MM.1S (cell line): Measurements from ENCODE around the gene SLC16A13.
A peak's percentile ranks its signal among the peaks of the same experiment; 100 is the strongest.
"Not testable (repeated sequence)": the region's sequence is repeated elsewhere in the genome, so short reads cannot be mapped to it uniquely, and the experiment has no call there.

Experiments used
- DNase-seq: peaks from one replicate; pipeline ENCODE4 v3.0.0-alpha.2; 2015
- H2AFZ ChIP-seq: fragments of 300-600 bp; sonication (generic); 2 replicates; pipeline ENCODE4 v1.6.0; 2016; ENCODE audit warnings: antibody characterized with exemption, low read length
- H3F3A ChIP-seq: fragments of 300-600 bp; sonication (generic); 2 replicates; pipeline ENCODE4 v1.6.1; 2016; ENCODE audit warnings: mild to moderate bottlenecking, antibody characterized with exemption, low read length, moderate library complexity, mixed read lengths; ENCODE audit not compliant: insufficient read depth
- H3K27ac ChIP-seq: fragments of 300-600 bp; sonication (generic); 2 replicates; pipeline ENCODE4 v1.5.1; 2016; ENCODE audit warnings: mild to moderate bottlenecking, low read length
- H3K27me3 ChIP-seq: fragments of 300-600 bp; sonication (generic); replicated peaks from 2 replicates; pipeline ENCODE4 v1.6.0; 2016; ENCODE audit warnings: low read length; ENCODE audit not compliant: insufficient read depth
- H3K36me3 ChIP-seq: fragments of 300-600 bp; sonication (generic); replicated peaks from 2 replicates; pipeline ENCODE4 v1.6.1; 2016; ENCODE audit warnings: mild to moderate bottlenecking, low read length, mixed read lengths; ENCODE audit not compliant: insufficient read depth
- H3K4me1 ChIP-seq: fragments of 300-600 bp; sonication (generic); 2 replicates; pipeline ENCODE4 v1.6.1; 2016; ENCODE audit warnings: low read length, mixed read lengths
- H3K4me2 ChIP-seq: fragments of 300-600 bp; sonication (generic); 2 replicates; pipeline ENCODE4 v1.6.0; 2016; ENCODE audit warnings: low read depth, low read length
- H3K4me3 ChIP-seq: fragments of 300-600 bp; sonication (generic); 2 replicates; pipeline ENCODE4 v1.5.1; 2016; ENCODE audit warnings: low read length, mixed read lengths
- H3K79me2 ChIP-seq: fragments of 300-600 bp; sonication (generic); 2 replicates; pipeline ENCODE4 v1.6.1; 2016; ENCODE audit warnings: mixed run types, low read length, mixed read lengths
- H3K9ac ChIP-seq: fragments of 300-600 bp; sonication (generic); 2 replicates; pipeline ENCODE4 v1.6.1; 2016; ENCODE audit warnings: low read length, mixed read lengths
- H3K9me2 ChIP-seq: fragments of 300-600 bp; sonication (generic); replicated peaks from 2 replicates; pipeline ENCODE4 v1.6.1; 2016; ENCODE audit warnings: mild to moderate bottlenecking, low read length, mixed read lengths; ENCODE audit not compliant: insufficient read depth
- H3K9me3 ChIP-seq: fragments of 300-600 bp; sonication (generic); replicated peaks from 2 replicates; pipeline ENCODE4 v1.6.1; 2016; ENCODE audit warnings: mild to moderate bottlenecking, low read length, mixed read lengths; ENCODE audit not compliant: insufficient read depth
- H4K20me1 ChIP-seq: fragments of 300-600 bp; sonication (generic); 2 replicates; pipeline ENCODE4 v1.6.1; 2016; ENCODE audit warnings: mild to moderate bottlenecking, low read length, moderate library complexity, mixed read lengths; ENCODE audit not compliant: insufficient read depth
- EZH2 ChIP-seq: fragments of 300-600 bp; sonication (generic); optimal IDR thresholded peaks from 2 replicates; pipeline ENCODE3; 2017; ENCODE audit warnings: low read depth, mild to moderate bottlenecking, antibody characterized with exemption, low read length, mixed read lengths
- EZH2phosphoT487 ChIP-seq: fragments of 300-600 bp; sonication (generic); IDR thresholded peaks from 2 replicates; pipeline ENCODE4 v1.6.1; 2018; ENCODE audit warnings: antibody characterized with exemption, low read length
- TF ChIP-seq, protein P1 (sequence below): fragments of 300-600 bp; sonication (generic); IDR thresholded peaks from 2 replicates; pipeline ENCODE4 v1.5.1; 2016; ENCODE audit warnings: antibody characterized with exemption, low read length, mixed read lengths

SLC16A13 gene

GRCh38 chr17:7043497-7044198 is 7.8 kb downstream of the SLC16A13 start, which contains the start of gene SLC16A11:
Gene SLC16A11 (minus strand): TSS chr17:7044092. CDS start chr17:7043513, 579 bp downstream.
- H2AFZ ChIP-seq, result no peak within 1 kb of the TSS
- no peaks in the 10 kb centered on the region for H3K79me2 ChIP-seq
- peaks cover 16% of the 10 kb centered on the region for H3F3A ChIP-seq
- H3K27me3 ChIP-seq, result peaks cover 54% of the 10 kb centered on the region
- H3K4me3 ChIP-seq, result 0 out of 2 replicates have a peak within 1 kb of the TSS, but pooled peaks have one; percentile 15
- no peak within 1 kb of the TSS for H3K27ac ChIP-seq
- peak within 1 kb of the TSS; percentile 22 for H3K4me2 ChIP-seq
- no peak within 1 kb of the TSS for H3K9ac ChIP-seq
- no peak for DNase-seq
- no peaks in the 10 kb centered on the region for H3K9me2 ChIP-seq
- no peak for TF ChIP-seq EZH2phosphoT487
- no peak for TF ChIP-seq EZH2
- TF ChIP-seq, protein P1, sequence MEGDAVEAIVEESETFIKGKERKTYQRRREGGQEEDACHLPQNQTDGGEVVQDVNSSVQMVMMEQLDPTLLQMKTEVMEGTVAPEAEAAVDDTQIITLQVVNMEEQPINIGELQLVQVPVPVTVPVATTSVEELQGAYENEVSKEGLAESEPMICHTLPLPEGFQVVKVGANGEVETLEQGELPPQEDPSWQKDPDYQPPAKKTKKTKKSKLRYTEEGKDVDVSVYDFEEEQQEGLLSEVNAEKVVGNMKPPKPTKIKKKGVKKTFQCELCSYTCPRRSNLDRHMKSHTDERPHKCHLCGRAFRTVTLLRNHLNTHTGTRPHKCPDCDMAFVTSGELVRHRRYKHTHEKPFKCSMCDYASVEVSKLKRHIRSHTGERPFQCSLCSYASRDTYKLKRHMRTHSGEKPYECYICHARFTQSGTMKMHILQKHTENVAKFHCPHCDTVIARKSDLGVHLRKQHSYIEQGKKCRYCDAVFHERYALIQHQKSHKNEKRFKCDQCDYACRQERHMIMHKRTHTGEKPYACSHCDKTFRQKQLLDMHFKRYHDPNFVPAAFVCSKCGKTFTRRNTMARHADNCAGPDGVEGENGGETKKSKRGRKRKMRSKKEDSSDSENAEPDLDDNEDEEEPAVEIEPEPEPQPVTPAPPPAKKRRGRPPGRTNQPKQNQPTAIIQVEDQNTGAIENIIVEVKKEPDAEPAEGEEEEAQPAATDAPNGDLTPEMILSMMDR, result no peak
- no peaks in the 10 kb centered on the region for H4K20me1 ChIP-seq
- H3K36me3 ChIP-seq, result no peaks in the 10 kb centered on the region
- H3K9me3 ChIP-seq, result no peaks in the 10 kb centered on the region
- 0 out of 2 replicates have a peak, but pooled peaks cover 10% of the 10 kb centered on the region for H3K4me1 ChIP-seq

- H3K4me3 ChIP-seq, result peak overlapping the region; percentile 52
- peak overlapping the region; percentile 88 for H3K4me2 ChIP-seq
Measured at GRCh38 chr17:7045492-7046126, 9.8 kb downstream of the SLC16A13 start.

GRCh38 chr17:7046127-7046724 is 10.4 kb downstream of the SLC16A13 start:
- Histone ChIP-seq H3K27me3 (peaks cover 65% of the 10 kb centered on the region), H3F3A (peaks cover 16% of the 10 kb centered on the region), H3K4me1 (0 out of 2 replicates have a peak, but pooled peaks cover 10% of the 10 kb centered on the region), H3K4me2 (peak overlapping the region; percentile 88), H3K79me2 (no peaks in the 10 kb centered on the region), H3K9ac (peak overlapping the region; percentile 3; the same call in 1 of the 2 replicates), H3K4me3 (peak overlapping the region; percentile 52), H3K36me3 (no peaks in the 10 kb centered on the region), H3K9me2 (no peaks in the 10 kb centered on the region), H3K27ac (peak overlapping the region; percentile 3; the same call in 1 of the 2 replicates), H3K9me3 (no peaks in the 10 kb centered on the region), H4K20me1 (no peaks in the 10 kb centered on the region), H2AFZ (peak overlapping the region; percentile 87)
- no peak for DNase-seq
- TF ChIP-seq, protein P1, result no peak
- TF ChIP-seq EZH2 (no peak), EZH2phosphoT487 (no peak)

More at GRCh38 chr17:7045492-7046126, 9.8 kb downstream of the SLC16A13 start:
- peak; percentile 79 for DNase-seq
- peaks cover 16% of the 10 kb centered on the region for H3F3A ChIP-seq
- H3K27ac ChIP-seq, result no peak overlapping the region
- H4K20me1 ChIP-seq, result no peaks in the 10 kb centered on the region
- TF ChIP-seq EZH2phosphoT487, result no peak
- TF ChIP-seq, protein P1, result peak; percentile 86
- TF ChIP-seq EZH2, result no peak
- H3K4me1 ChIP-seq, result 0 out of 2 replicates have a peak, but pooled peaks cover 10% of the 10 kb centered on the region
- no peaks in the 10 kb centered on the region for H3K9me3 ChIP-seq
- H3K9me2 ChIP-seq, result no peaks in the 10 kb centered on the region
- H3K36me3 ChIP-seq, result no peaks in the 10 kb centered on the region
- no peaks in the 10 kb centered on the region for H3K79me2 ChIP-seq
- peak overlapping the region; percentile 87; the same call in 1 of the 2 replicates for H2AFZ ChIP-seq
- H3K9ac ChIP-seq, result no peak overlapping the region
- peaks cover 67% of the 10 kb centered on the region for H3K27me3 ChIP-seq

- Histone ChIP-seq H3K9ac (peak overlapping the region; percentile 3; the same call in 1 of the 2 replicates), H3K27ac (peak overlapping the region; percentile 23; the same call in 1 of the 2 replicates), H3K4me3 (peak overlapping the region; percentile 52), H2AFZ (peak overlapping the region; percentile 87), H3K4me2 (peak overlapping the region; percentile 88), H3K27me3 (peaks cover 58% of the 10 kb centered on the region), H3F3A (peaks cover 16% of the 10 kb centered on the region)
- not testable (repeated sequence) for H3K36me3 ChIP-seq, H3K79me2 ChIP-seq, H3K4me1 ChIP-seq, H3K9me3 ChIP-seq, H4K20me1 ChIP-seq, H3K9me2 ChIP-seq
- DNase-seq, result peak; percentile 93
Measured at GRCh38 chr17:7046725-7047397, 11.0 kb downstream of the SLC16A13 start.
